Measurements from ENCODE around the gene SAMD4B.

DNA sequence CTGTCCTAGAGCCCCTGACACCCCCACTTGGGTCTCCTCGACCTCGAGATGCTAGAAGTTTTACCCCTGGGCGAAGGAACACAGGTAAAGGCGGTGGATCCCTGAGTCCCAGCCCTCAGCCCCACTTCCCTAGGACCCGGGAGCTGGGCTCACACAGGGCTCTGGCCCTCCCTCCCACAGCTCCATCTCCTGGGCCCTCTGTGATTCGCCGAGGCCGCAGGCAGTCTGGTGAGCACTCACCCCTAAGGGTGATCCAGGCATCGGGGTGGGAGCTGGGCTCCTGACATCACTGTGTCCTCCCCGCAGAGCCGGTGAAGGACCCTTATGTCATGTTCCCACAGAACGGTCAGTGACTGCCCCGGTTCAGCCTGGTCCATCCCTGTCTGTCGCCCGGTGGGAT is 78.5 kb downstream of the SAMD4B start:
- TF ChIP-seq, protein P1, sequence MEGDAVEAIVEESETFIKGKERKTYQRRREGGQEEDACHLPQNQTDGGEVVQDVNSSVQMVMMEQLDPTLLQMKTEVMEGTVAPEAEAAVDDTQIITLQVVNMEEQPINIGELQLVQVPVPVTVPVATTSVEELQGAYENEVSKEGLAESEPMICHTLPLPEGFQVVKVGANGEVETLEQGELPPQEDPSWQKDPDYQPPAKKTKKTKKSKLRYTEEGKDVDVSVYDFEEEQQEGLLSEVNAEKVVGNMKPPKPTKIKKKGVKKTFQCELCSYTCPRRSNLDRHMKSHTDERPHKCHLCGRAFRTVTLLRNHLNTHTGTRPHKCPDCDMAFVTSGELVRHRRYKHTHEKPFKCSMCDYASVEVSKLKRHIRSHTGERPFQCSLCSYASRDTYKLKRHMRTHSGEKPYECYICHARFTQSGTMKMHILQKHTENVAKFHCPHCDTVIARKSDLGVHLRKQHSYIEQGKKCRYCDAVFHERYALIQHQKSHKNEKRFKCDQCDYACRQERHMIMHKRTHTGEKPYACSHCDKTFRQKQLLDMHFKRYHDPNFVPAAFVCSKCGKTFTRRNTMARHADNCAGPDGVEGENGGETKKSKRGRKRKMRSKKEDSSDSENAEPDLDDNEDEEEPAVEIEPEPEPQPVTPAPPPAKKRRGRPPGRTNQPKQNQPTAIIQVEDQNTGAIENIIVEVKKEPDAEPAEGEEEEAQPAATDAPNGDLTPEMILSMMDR (IDR thresholded peaks at IDR 0.05; ENCODE audit: poor library complexity): no peak
- TF ChIP-seq EZH2 (IDR thresholded peaks at IDR 0.05; ENCODE audit: borderline replicate concordance): no peak

All from hepatocyte (in vitro differentiated cells).